ENCODE measurements around the gene TTC39C.

DNA sequence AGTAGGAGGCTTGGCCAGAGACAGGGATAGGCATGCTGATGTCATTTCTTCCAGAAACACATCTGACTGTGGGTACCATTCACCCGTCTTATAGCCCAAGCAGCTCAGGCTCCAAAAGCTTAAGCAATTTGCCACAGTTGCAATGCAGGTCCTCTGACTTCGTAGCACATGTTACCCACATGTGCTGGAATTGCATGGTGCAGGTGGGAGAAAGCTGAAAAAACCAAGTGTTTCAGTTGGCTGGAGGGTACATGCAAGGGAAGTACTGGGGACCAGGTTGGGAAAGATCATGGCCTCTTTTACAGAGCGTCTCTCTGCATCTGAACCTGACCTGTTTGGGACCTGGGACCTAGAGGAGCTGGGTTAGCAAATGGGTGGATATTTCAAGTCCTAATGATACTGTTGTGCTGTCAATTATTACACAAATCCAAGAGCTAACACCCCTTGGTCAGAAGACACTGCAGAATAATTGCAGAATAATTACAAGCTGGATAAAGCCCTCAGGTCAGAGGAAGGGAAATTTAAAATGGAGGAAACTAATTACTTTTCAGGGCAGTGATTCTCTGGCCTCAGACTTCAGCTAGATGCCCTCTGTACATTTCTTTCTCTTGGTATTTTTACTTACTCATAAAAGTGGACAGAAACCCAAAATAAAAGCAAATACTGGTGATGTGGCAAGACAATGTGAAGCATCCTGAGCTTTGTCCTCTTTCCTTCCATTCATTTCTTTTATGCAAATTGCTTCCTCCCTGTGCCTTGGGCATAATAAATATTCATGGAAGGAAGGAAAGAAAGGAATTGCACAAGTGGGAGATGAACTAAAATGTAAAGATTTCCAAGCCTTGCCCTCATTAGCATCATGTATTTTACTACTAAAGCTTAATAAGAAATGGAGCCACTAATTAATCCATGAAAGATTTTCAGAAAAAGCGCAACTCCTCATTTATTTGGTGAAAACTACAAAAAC, 45.6 kb upstream of the TTC39C start:
- TF ChIP-seq, protein P1, sequence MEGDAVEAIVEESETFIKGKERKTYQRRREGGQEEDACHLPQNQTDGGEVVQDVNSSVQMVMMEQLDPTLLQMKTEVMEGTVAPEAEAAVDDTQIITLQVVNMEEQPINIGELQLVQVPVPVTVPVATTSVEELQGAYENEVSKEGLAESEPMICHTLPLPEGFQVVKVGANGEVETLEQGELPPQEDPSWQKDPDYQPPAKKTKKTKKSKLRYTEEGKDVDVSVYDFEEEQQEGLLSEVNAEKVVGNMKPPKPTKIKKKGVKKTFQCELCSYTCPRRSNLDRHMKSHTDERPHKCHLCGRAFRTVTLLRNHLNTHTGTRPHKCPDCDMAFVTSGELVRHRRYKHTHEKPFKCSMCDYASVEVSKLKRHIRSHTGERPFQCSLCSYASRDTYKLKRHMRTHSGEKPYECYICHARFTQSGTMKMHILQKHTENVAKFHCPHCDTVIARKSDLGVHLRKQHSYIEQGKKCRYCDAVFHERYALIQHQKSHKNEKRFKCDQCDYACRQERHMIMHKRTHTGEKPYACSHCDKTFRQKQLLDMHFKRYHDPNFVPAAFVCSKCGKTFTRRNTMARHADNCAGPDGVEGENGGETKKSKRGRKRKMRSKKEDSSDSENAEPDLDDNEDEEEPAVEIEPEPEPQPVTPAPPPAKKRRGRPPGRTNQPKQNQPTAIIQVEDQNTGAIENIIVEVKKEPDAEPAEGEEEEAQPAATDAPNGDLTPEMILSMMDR (IDR thresholded peaks at IDR 0.05) = no peak
- TF ChIP-seq MAFK (IDR thresholded peaks at IDR 0.05; ENCODE audit: partially characterized antibody) = no peak
- no peak for TF ChIP-seq FOSB (CRISPR knock-in tag; IDR thresholded peaks at IDR 0.05)
- TF ChIP-seq POLR2A (IDR thresholded peaks at IDR 0.05; ENCODE audit: low read length) = no peak
- no peak for TF ChIP-seq POLR2AphosphoS2 (conservative IDR thresholded peaks at IDR 0.05; ENCODE audit: low read length)
- TF ChIP-seq, protein P2, sequence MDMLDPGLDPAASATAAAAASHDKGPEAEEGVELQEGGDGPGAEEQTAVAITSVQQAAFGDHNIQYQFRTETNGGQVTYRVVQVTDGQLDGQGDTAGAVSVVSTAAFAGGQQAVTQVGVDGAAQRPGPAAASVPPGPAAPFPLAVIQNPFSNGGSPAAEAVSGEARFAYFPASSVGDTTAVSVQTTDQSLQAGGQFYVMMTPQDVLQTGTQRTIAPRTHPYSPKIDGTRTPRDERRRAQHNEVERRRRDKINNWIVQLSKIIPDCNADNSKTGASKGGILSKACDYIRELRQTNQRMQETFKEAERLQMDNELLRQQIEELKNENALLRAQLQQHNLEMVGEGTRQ (IDR thresholded peaks at IDR 0.05) = no peak
- TF ChIP-seq, protein P3, sequence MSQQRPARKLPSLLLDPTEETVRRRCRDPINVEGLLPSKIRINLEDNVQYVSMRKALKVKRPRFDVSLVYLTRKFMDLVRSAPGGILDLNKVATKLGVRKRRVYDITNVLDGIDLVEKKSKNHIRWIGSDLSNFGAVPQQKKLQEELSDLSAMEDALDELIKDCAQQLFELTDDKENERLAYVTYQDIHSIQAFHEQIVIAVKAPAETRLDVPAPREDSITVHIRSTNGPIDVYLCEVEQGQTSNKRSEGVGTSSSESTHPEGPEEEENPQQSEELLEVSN (IDR thresholded peaks at IDR 0.05; ENCODE audit: borderline replicate concordance, low read depth) = no peak
